GM13977 (cell line): ENCODE results near the gene FCMR.

Experiments
- DNase-seq: peaks from one replicate; pipeline ENCODE4 v3.0.0; 2012; ENCODE audit warnings: low spot score
- CTCF ChIP-seq: IDR thresholded peaks from 2 replicates; pipeline ENCODE4 v1.5.1; 2012; ENCODE audit warnings: mild to moderate bottlenecking, control low read depth; ENCODE audit not compliant: insufficient read depth; ENCODE audit errors: extremely low read depth, missing control alignments
- in situ Hi-C: fragments of 300-500 bp; cut with MboI; formaldehyde crosslinking; loops from one replicate; pipeline ENCODE4 v1.12.0; 2022; ENCODE audit warnings: low sequenced_read_pairs, low pct_unique_long_range_greater_than_20kb, mixed read lengths, inconsistent platforms; ENCODE audit not compliant: unreplicated experiment

The FCMR gene

GRCh38 chr1:206957639-206958038 lies 35.9 kb upstream of the FCMR start:
- DNase-seq, result no peak
- in situ Hi-C loops, result no loop called here
- no peak for TF ChIP-seq CTCF

DNA sequence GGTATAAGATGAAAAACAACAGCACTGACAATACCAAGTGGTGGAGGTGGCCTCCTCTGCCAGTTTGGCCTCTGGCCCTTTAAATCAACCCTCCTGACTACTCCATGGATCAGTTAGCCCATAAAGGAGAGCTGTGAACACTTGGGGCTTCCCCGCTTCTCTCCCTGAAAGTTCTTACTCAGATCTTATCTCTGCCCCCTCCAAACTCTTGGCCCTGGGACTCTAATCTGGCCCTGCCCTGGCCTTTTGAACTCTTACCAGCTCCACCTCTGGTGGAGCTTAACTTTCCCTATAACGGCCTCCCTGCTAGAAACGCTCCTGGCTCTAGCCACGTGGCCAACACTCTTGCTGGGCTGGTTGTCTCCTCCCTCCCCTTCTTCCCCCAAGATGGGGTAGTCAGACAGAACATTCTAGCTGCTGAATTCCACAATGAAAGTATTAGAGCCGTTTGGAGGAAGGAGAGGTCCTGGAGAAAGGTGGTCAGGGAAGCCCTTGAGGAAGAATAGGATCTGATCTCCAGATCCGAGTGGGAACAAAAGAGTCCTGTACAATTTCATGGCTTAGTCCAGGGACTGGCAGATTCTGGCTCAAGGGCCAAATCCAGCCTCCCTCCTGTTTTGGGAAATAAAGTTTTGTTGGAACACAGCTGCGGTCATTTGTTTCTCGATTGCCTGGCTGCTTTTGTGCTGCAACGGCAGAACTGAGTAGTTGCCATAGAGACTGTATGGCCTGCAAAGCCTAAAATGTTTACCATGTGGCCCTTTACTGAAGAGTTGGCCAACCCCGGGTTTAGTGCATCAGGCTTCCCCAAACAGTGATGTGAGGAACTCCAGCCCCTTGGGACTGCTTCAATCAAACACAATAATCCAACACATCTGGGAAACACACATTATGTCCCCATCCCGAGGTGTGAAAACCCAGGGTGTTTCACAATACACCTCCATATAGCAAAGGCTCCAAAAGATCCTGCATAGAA lies 34.0 kb upstream of the FCMR start:
- DNase-seq, result peak; percentile 49
- no peak for TF ChIP-seq CTCF
- in situ Hi-C loops, result no loop called here

- TF ChIP-seq CTCF, result no peak
- in situ Hi-C loops, result no loop called here
These were observed 33.0 kb upstream of the FCMR start for GRCh38 chr1:206954459-206955342.

DNA sequence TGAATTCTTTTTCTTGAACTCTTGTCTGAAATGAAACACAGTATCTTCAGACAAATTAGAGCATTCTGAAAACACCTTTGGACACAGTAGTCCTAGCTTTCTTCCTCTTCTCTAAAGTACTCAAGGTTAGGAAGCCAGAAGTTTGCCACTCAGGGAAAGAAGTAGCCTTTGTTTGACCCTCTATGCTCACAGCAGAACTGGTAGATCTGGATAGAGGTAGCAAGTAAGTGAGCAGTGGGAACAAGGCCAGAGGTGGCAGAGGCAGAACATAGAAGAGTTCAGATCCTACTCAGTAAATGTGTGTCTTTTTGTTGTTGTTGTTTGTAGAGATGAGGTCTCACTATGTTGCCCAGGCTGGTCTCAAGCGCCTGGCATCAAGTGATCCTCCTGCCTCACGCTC lies 31.9 kb upstream of the FCMR start:
- no peak for TF ChIP-seq CTCF
- in situ Hi-C loops, result no loop called here
- DNase-seq, result no peak

More at GRCh38 chr1:206954459-206955342, 33.0 kb upstream of the FCMR start:
- DNase-seq, result no peak

GRCh38 chr1:206953126-206953525 lies 31.4 kb upstream of the FCMR start:
- no peak for DNase-seq
- TF ChIP-seq CTCF, result no peak
- in situ Hi-C loops, result no loop called here

DNA sequence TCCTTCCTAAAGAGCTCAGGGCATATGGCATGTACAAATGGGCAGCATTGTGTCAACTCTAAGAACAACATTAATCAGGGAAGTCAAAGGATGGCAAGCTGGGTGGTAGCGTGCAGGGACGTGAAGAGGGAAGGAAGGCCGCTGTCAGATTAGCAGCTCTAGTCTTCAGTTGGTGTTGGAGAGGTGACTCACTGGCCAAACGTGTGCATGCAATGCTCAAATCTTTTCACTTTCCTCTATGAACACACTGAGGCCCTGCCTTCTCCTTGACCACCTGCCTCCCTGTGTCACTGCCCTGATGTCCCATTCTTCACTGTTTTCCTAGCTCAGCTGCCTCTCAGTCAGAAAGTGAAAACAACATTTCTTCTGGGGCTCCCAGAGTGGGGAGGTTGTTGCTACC lies 30.4 kb upstream of the FCMR start:
- no peak for TF ChIP-seq CTCF
- in situ Hi-C loops, result no loop called here
- no peak for DNase-seq
